NK-92 (cell line): Measurements from ENCODE around the gene CARM1.

Source experiments
- DNase-seq: peaks from one replicate; lab custom pipeline; 2025; ENCODE audit not compliant: unreplicated experiment; lab: John Stamatoyannopoulos, UW

CARM1 gene

GRCh38 chr19:10899151-10899653 lies 27.8 kb downstream of the CARM1 start:
- no peak for DNase-seq

GRCh38 chr19:10907925-10908324 lies 36.6 kb downstream of the CARM1 start:
- no peak for DNase-seq

GRCh38 chr19:10908380-10908960 lies 37.1 kb downstream of the CARM1 start:
- no peak for DNase-seq

GRCh38 chr19:10911579-10912363 lies 40.4 kb downstream of the CARM1 start:
- DNase-seq: no peak

- DNase-seq: no peak
These were observed 41.3 kb downstream of the CARM1 start for GRCh38 chr19:10912619-10913018.

- no peak for DNase-seq
These were observed 42.5 kb downstream of the CARM1 start for GRCh38 chr19:10913716-10914340.

- DNase-seq: no peak
These were observed 44.1 kb downstream of the CARM1 start for GRCh38 chr19:10915130-10916091.

- no peak for DNase-seq
These were observed 45.2 kb downstream of the CARM1 start for GRCh38 chr19:10916602-10917001.

GRCh38 chr19:10918359-10918758 lies 47.0 kb downstream of the CARM1 start:
- no peak for DNase-seq

GRCh38 chr19:10919352-10920287 lies 48.3 kb downstream of the CARM1 start:
- no peak for DNase-seq

- DNase-seq: no peak
These were observed 48.9 kb downstream of the CARM1 start for GRCh38 chr19:10920288-10920655.

- no peak for DNase-seq
These were observed 49.4 kb downstream of the CARM1 start for GRCh38 chr19:10920781-10921180.

GRCh38 chr19:10921199-10921909 lies 50.0 kb downstream of the CARM1 start:
- DNase-seq: no peak

- no peak for DNase-seq
These were observed 50.7 kb downstream of the CARM1 start for GRCh38 chr19:10921910-10922637.

- no peak for DNase-seq
These were observed 51.3 kb downstream of the CARM1 start for GRCh38 chr19:10922638-10923014.

- DNase-seq: no peak
These were observed 52.1 kb downstream of the CARM1 start for GRCh38 chr19:10923260-10924112.

GRCh38 chr19:10924597-10924996 lies 53.2 kb downstream of the CARM1 start:
- no peak for DNase-seq
